ENCODE results near the gene KRTAP5-4.
A peak's percentile ranks its signal among the peaks of the same experiment; 100 is the strongest.
"Not testable (repeated sequence)": the region's sequence is repeated elsewhere in the genome, so short reads cannot be mapped to it uniquely, and the experiment has no call there.

Gene KRTAP5-4

DNA sequence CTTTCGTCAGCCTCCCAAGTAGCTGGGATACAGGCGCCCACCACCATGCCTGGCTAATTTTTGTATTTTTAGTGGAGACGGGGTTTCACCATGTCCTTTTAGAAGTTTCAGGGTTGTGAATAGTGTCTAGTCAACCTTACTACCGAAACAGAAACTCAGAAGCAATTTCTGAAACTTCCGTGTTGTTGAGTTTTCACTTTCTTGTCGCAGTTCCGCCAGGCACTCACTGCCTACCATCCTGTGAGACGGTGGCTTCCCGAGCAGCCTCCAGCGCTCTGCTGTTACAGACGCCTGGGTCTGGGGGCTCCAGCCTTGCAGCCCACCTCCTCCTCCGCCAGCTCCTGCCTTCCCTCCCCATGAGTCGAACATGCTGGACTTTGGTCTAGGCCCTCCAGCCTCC, 16.0 kb downstream of the KRTAP5-4 start:
- H3K4me3 Mint-ChIP-seq; H3K27ac Mint-ChIP-seq; DNase-seq; H3K9me3 Mint-ChIP-seq; H3K36me3 Mint-ChIP-seq (ENCODE audit: low read depth); H3K4me1 Mint-ChIP-seq (ENCODE audit: low read depth): not testable (repeated sequence)
- H3K27me3 Mint-ChIP-seq: peaks cover 37% of the 10 kb centered on the region

DNA sequence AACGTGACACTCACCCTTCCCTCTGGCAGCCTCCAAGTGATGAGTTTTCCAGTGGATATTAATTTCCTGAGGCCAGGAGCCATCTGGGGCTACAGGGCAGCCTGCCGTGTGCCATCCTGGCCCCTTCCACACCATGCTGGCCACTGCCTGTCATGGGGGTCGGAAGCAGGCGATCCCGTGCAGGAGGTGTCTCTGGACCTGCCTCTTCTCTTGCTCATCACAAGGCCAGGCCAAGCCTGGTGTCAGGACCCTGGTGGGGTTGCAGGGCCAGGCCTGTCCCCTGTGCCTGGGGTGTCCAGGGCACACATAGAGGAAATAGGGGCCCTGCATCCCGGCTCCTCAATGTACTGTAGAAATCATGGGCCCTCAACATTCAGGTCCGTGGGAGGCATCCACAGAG, 17.2 kb downstream of the KRTAP5-4 start:
- H3K36me3 Mint-ChIP-seq (ENCODE audit: low read depth): no peaks in the 10 kb centered on the region
- no peak overlapping the region for H3K27ac Mint-ChIP-seq
- peaks cover 8% of the 10 kb centered on the region for H3K4me1 Mint-ChIP-seq (ENCODE audit: low read depth)
- H3K27me3 Mint-ChIP-seq: peaks cover 37% of the 10 kb centered on the region
- H3K9me3 Mint-ChIP-seq: no peaks in the 10 kb centered on the region
- DNase-seq: no peak
- H3K4me3 Mint-ChIP-seq: no peak overlapping the region

DNA sequence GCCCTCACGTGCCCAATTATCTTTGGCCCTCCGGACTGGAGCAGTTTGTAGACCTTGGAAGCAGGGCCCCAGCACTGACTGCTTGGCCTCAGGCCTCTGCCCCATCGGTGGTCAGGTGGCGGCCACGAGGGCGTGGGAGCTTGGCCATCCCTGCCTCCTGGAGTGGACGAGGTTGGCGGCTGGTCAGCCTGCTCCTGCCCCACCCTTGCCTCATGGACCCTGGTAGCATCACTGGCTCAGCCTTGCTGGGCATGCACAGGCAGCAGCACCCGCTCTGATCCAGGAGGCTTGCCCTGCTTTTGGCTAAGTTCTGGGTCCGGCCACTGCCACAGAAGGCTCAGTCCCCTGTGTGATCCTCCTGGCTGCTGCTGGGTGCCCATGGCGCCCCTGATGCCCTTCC, 17.8 kb downstream of the KRTAP5-4 start:
- peaks cover 8% of the 10 kb centered on the region for H3K4me1 Mint-ChIP-seq (ENCODE audit: low read depth)
- H3K9me3 Mint-ChIP-seq: no peaks in the 10 kb centered on the region
- H3K27ac Mint-ChIP-seq: no peak overlapping the region
- DNase-seq: no peak
- peaks cover 42% of the 10 kb centered on the region for H3K27me3 Mint-ChIP-seq
- H3K4me3 Mint-ChIP-seq: no peak overlapping the region
- H3K36me3 Mint-ChIP-seq (ENCODE audit: low read depth): no peaks in the 10 kb centered on the region

DNA sequence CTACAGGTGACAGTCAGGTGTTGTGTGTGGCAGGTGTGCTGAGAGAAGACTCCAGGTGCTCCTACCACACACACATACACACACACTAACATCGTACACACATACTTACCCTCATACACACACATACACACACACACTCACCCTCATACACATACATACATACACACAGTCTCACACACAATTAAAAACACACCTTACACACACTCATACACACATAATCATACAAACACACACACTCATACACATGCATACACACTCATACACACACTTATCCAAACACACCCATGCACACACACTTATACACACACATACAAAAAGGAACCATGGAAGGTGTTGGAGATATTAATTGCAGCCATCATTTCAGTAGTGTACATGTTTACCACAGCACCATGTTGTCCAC, 18.3 kb downstream of the KRTAP5-4 start:
- H3K9me3 Mint-ChIP-seq: no peaks in the 10 kb centered on the region
- no peak overlapping the region for H3K27ac Mint-ChIP-seq
- no peak for DNase-seq
- no peaks in the 10 kb centered on the region for H3K36me3 Mint-ChIP-seq (ENCODE audit: low read depth)
- peaks cover 8% of the 10 kb centered on the region for H3K4me1 Mint-ChIP-seq (ENCODE audit: low read depth)
- H3K4me3 Mint-ChIP-seq: no peak overlapping the region
- peaks cover 48% of the 10 kb centered on the region for H3K27me3 Mint-ChIP-seq

DNA sequence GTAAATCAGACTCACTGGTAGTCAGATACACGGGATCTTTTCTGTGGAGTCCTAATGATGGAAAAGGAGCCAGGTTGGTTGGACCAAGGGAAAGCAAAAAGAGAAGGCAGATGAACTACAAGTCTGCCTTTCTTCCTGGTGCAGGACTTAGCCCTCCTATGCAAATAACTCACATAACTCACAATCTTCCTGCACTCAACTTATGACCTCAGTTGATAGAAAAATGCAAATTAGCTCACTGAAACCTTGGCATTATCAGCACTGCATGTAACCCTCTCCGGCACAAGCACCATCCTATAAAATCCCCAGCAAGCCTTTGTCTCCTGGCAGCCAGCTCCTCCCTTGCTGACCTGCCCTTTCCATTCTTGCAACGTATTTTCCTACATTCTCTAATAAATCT, 20.3 kb downstream of the KRTAP5-4 start:
- H3K36me3 Mint-ChIP-seq (ENCODE audit: low read depth); H3K4me3 Mint-ChIP-seq; H3K9me3 Mint-ChIP-seq; DNase-seq; H3K27ac Mint-ChIP-seq; H3K4me1 Mint-ChIP-seq (ENCODE audit: low read depth): not testable (repeated sequence)
- peaks cover 53% of the 10 kb centered on the region for H3K27me3 Mint-ChIP-seq

DNA sequence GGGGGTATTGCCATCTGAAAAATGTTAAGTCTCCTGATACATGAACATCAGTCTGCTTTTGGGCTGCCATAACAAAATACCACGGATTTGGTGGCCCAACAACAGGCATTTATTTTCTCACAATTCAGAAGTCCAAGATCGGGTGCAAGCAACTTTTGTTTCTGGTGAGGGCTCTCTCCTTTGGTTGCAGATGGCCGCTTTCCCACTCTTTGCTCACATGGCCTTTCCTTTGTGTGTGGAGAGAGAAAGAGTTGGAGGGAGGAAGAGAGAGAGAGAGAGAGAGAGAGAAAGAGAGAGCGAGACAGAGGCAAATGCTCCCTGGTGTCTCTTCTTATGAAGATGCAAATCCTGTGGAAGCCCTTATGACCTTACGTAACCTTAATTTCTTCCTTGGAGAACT, 21.3 kb downstream of the KRTAP5-4 start:
- H3K4me1 Mint-ChIP-seq (ENCODE audit: low read depth): peaks cover 4% of the 10 kb centered on the region
- H3K36me3 Mint-ChIP-seq (ENCODE audit: low read depth): no peaks in the 10 kb centered on the region
- H3K4me3 Mint-ChIP-seq: no peak overlapping the region
- H3K9me3 Mint-ChIP-seq: no peaks in the 10 kb centered on the region
- no peak for DNase-seq
- peaks cover 57% of the 10 kb centered on the region for H3K27me3 Mint-ChIP-seq
- H3K27ac Mint-ChIP-seq: no peak overlapping the region

DNA sequence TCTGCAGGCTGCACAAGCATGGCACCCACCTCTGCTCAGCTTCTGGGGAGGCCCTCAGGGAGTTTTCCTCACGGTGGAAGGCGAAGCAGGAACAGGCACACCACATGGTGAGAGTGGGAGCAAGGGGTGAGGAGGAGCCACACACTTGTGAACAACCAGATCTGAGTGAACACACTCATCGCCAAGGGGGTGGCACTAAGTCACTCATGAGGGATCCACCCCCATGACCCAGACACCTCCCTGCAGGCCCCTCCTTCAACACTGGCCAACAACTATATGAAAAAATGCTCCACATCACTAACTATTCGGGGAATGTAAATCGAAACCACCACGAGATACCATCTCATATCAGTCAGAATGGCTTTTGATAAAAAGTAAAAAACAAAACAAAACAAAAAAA, 23.1 kb downstream of the KRTAP5-4 start:
- Mint-ChIP-seq H3K4me3 (no peak overlapping the region), H3K27ac (no peak overlapping the region), H3K9me3 (no peaks in the 10 kb centered on the region), H3K36me3 (ENCODE audit: low read depth) (no peaks in the 10 kb centered on the region), H3K4me1 (ENCODE audit: low read depth) (peaks cover 6% of the 10 kb centered on the region), H3K27me3 (peaks cover 61% of the 10 kb centered on the region)
- no peak for DNase-seq

DNA sequence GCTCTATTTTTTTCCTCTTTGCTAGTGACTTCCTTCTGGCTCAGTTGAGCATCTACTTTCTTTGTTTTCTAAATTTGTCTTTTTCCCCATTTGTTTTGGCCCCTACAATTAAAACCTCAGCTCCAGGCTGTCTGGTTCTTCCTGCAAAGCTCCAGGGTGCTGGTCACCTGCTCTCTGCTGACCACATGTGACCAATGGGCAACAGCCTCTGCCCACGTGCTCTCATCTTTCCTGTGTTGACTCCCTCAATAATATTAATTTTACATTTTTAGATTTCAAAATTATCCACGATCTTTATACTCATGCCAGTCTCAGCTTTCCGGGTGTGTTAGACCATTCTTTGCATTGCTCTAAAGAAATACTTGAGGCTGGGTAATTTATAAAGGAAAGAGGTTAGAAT, 23.5 kb downstream of the KRTAP5-4 start:
- not testable (repeated sequence) for H3K9me3 Mint-ChIP-seq; H3K4me1 Mint-ChIP-seq (ENCODE audit: low read depth); H3K4me3 Mint-ChIP-seq; H3K27ac Mint-ChIP-seq; DNase-seq; H3K36me3 Mint-ChIP-seq (ENCODE audit: low read depth)
- H3K27me3 Mint-ChIP-seq: peaks cover 58% of the 10 kb centered on the region

DNA sequence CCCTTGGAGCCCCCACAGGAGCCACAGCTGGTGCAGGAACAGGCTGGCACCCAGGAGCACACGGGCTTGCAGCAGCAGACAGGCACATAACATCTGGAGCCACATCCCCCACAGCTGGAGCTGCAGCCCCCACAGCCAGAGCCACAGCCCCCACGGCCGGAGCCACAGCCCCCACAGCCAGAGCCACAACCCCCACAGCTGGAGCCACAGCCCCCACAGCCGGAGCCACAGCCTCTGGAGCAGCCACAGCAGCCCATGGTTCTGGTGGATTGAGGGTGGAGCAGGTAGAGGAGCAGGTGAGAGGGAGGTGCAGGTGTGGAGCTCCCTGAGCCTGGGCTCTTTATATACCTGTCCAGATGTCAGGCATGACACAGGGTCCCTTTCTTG, 24.0 kb downstream of the KRTAP5-4 start, which contains the start of gene KRTAP5-2:
KRTAP5-2 (minus strand) TSS at position 301 of the 387 bp plus-strand sequence; CDS start at position 257, 44 bp downstream.
- H3K27me3 Mint-ChIP-seq: peaks cover 55% of the 10 kb centered on the region

DNA sequence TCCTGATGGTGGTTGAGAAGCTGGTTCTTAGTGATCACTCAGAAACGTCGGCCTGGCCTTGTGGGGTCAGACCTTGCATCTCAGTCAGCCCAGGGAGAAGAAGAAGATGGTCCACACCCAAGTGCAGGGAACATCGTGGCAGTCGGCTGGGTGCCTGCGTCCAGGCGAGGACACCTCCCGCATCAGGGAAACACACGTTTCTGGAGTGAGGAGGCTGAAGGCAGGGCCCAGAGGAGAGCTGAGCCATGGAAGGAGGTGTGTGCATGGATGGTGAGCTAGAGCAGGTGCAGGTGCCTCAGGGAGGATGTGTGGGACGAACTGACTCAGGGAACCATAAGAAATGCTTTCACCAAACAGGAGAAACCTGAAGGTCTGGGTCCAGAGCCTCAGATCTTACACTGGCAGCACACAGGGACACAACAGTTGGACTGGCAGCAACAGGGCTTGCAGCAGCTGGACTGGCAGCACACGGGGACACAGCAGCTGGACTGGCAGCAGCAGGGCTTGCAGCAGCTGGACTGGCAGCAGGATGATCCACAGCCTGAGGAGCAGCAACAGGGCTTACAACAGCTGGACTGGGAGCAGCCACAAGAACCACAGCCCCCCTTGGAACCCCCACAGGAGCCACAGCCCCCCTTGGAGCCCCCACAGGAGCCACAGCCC, 24.5 kb downstream of the KRTAP5-4 start:
- peaks cover 6% of the 10 kb centered on the region for H3K4me1 Mint-ChIP-seq (ENCODE audit: low read depth)
- H3K36me3 Mint-ChIP-seq (ENCODE audit: low read depth): no peaks in the 10 kb centered on the region
- DNase-seq: no peak
- no peak overlapping the region for H3K27ac Mint-ChIP-seq
- H3K4me3 Mint-ChIP-seq: no peak overlapping the region
- no peaks in the 10 kb centered on the region for H3K9me3 Mint-ChIP-seq
- peaks cover 53% of the 10 kb centered on the region for H3K27me3 Mint-ChIP-seq

More for the DNA sequence above, 24.0 kb downstream of the KRTAP5-4 start, which contains the start of gene KRTAP5-2:
- H3K36me3 Mint-ChIP-seq (ENCODE audit: low read depth): no peaks in the 10 kb centered on the region
- peaks cover 6% of the 10 kb centered on the region for H3K4me1 Mint-ChIP-seq (ENCODE audit: low read depth)
- no peak within 1 kb of the TSS for H3K4me3 Mint-ChIP-seq
- H3K9me3 Mint-ChIP-seq: no peaks in the 10 kb centered on the region
- no peak within 1 kb of the TSS for H3K27ac Mint-ChIP-seq
- no peak for DNase-seq

DNA sequence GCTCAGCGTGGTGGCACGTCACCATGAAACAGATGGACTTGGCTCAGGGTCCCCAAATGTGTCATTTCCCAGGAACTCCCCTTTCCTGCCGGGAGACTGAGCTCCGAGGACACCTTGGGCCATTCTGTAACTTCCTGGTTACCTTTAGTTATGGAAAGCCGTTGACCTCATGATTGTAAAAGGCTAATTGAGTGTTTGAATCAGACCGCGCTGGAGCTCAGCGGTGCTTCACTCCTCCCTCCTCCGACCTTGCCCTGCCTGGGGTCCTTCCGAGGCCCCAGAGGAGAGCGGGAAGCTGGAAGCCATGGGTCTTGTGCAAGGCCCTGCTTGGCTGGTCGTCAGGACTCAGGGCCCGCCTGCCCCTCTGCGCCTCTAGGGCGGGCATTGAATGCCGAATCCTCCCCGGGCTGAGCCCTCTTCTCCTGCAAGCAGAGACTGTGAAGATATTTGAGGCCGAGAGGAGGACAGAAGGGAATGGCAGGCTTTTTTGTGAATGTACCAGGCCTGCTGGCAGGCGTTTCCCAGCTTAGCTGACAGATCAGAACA, 25.3 kb downstream of the KRTAP5-4 start:
- not testable (repeated sequence) for H3K4me3 Mint-ChIP-seq; DNase-seq; H3K9me3 Mint-ChIP-seq; H3K4me1 Mint-ChIP-seq (ENCODE audit: low read depth); H3K36me3 Mint-ChIP-seq (ENCODE audit: low read depth); H3K27ac Mint-ChIP-seq
- peaks cover 48% of the 10 kb centered on the region for H3K27me3 Mint-ChIP-seq

DNA sequence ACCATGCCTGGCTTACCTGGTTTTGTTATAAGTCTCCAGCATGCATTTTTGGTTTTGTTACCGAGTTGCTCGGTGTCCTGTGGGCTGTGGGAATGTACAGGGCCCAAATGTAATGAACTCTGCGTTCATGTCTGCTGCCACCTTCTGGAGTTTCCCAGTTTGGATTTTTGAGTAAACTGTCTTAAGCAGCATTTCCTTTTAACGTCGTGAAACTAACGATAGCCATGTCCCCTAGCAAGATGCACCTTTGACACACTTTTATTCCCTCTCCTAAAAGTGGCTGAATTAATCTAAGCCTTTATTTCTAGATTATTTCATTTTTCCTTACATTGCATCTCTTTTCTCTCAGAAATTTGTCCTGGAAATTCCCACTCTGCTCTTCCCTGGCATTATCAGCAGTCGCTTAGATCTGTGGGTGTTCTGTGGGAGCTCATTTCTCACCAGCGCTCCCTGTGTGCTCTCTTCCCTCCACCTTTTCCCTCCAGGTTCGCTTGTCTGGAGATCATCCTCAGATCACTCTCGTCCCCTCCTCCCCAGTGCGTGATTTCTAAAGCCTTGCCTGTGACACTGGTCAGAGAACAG, 25.9 kb downstream of the KRTAP5-4 start:
- H3K27me3 Mint-ChIP-seq: peaks cover 47% of the 10 kb centered on the region
- not testable (repeated sequence) for H3K4me1 Mint-ChIP-seq (ENCODE audit: low read depth); H3K27ac Mint-ChIP-seq; H3K9me3 Mint-ChIP-seq; H3K36me3 Mint-ChIP-seq (ENCODE audit: low read depth); DNase-seq; H3K4me3 Mint-ChIP-seq

DNA sequence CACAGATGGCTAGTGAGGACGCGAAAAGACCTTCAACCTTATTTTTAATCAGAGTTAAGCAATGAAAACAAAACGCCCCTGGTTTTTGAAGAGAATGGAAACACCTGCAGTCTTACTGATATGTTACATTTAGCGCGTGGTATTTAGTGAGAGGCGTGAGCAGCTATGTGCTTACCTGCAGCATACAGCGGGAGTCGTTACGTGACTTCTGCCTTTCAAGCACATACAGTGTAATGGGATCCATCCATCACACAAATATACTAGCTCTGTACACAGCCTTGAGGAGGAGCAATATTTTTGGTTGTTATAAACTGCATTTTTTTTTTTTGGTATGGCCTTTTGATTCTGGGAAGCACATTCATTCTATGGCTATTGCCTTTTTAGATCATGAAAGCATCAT, 29.3 kb downstream of the KRTAP5-4 start:
- H3K36me3 Mint-ChIP-seq (ENCODE audit: low read depth): no peaks in the 10 kb centered on the region
- DNase-seq: no peak
- peaks cover 24% of the 10 kb centered on the region for H3K27me3 Mint-ChIP-seq
- H3K4me3 Mint-ChIP-seq: no peak overlapping the region
- H3K27ac Mint-ChIP-seq: no peak overlapping the region
- H3K9me3 Mint-ChIP-seq: no peaks in the 10 kb centered on the region
- peaks cover 20% of the 10 kb centered on the region for H3K4me1 Mint-ChIP-seq (ENCODE audit: low read depth)

DNA sequence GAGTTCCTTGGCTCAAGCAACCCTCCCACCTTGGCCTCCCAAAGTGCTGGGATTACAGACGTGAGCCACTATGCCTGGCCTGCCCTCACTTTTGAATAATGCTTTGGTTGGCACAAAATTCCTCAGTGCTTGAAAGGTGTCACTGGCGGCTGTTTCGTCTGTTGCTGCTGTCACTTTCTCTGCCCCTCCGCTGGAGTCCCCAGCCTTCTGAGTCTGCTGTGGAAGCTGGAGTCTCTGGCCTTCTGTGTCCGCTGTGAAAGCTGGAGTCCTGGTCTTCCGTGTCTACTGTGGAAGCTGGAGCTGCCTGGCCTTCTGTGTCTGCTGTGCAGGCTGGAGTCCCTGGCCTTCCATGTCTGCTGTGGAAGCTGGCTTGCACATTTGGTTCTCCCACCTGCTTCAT, 31.9 kb downstream of the KRTAP5-4 start:
- Mint-ChIP-seq H3K4me1 (ENCODE audit: low read depth) (peaks cover 13% of the 10 kb centered on the region), H3K36me3 (ENCODE audit: low read depth) (no peaks in the 10 kb centered on the region), H3K27me3 (peaks cover 5% of the 10 kb centered on the region), H3K9me3 (no peaks in the 10 kb centered on the region), H3K27ac (no peak overlapping the region), H3K4me3 (no peak overlapping the region)
- no peak for DNase-seq

DNA sequence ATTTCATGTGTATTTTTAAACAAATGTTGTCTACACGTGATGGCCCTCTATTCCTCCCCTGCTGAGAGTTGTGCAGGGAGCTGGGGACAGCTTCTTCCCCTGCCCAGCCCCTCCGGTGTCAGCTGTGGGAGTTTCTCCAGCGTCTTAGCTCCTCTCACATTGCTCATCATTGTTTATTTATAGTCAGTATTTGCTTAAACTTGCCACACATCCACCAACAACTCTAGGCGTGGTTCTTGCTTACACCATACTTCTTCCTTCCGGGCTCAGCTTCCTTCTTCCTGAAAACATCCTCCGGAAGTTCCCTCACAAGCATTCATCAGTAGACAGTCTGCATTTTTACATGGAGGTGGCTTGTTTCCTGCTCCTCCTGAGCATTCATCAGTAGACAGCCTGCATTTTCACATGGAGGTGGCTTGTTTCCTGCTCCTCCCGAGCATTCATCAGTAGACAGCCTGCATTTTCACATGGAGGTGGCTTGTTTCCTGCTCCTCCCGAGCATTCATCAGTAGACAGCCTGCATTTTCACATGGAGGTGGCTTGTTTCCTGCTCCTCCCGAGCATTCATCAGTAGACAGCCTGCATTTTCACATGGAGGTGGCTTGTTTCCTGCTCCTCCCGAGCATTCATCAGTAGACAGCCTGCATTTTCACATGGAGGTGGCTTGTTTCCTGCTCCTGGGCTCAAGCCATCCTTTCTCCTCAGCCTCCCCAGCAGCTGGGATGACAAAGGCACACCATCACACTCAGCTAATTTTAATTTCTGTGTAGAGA, 32.6 kb downstream of the KRTAP5-4 start:
- H3K27ac Mint-ChIP-seq: peak overlapping the region; percentile 77
- not testable (repeated sequence) for DNase-seq; H3K9me3 Mint-ChIP-seq; H3K4me3 Mint-ChIP-seq; H3K27me3 Mint-ChIP-seq; H3K36me3 Mint-ChIP-seq (ENCODE audit: low read depth)
- H3K4me1 Mint-ChIP-seq (ENCODE audit: low read depth): peaks cover 14% of the 10 kb centered on the region

Data from activated T-cell treated with anti-CD3 and anti-CD28 coated beads, Interleukin-2, amount 50 U/mL, for 24 hours (primary cell).